GM23338 (cell line): ENCODE data around the gene U2SURP. TPM values are rescaled to one million over a fixed set of nuclear protein-coding genes. Genes with fewer than 3 reads are reported as not detected.

Experiments
- ATAC-seq: fragments of 200-7000 bp; cut with Tn5 transposase; 3 replicates; pipeline ENCODE4 v1.9.1; 2020
- DNase-seq: peaks from one replicate; pipeline ENCODE4 v3.0.0-alpha.2; 2015; ENCODE audit warnings: low spot score
- H2AFZ ChIP-seq: fragments of 200-600 bp; sonication (generic); 2 replicates; pipeline ENCODE4 v1.8.0; 2016; ENCODE audit warnings: antibody characterized with exemption, mild to moderate bottlenecking, moderate library complexity
- H3F3A ChIP-seq: fragments of 200-600 bp; sonication (generic); replicated peaks from 2 replicates; pipeline ENCODE4 v1.8.0; 2017; ENCODE audit warnings: antibody characterized with exemption, mixed run types, low read depth
- H3K27ac ChIP-seq: fragments of 200-600 bp; sonication (generic); 2 replicates; pipeline ENCODE4 v1.6.1; 2016; ENCODE audit warnings: low read depth
- H3K27me3 ChIP-seq: fragments of 200-600 bp; sonication (generic); 2 replicates; pipeline ENCODE4 v1.8.0; 2016; ENCODE audit warnings: mild to moderate bottlenecking, mixed run types, moderate library complexity; ENCODE audit not compliant: insufficient read depth
- H3K36me3 ChIP-seq: fragments of 200-600 bp; sonication (generic); 2 replicates; pipeline ENCODE4 v1.8.0; 2016; ENCODE audit warnings: mild to moderate bottlenecking; ENCODE audit not compliant: insufficient read depth
- H3K4me1 ChIP-seq: fragments of 200-600 bp; sonication (generic); 2 replicates; pipeline ENCODE4 v1.8.0; 2016; ENCODE audit warnings: mild to moderate bottlenecking, moderate library complexity; ENCODE audit not compliant: insufficient read depth
- H3K4me2 ChIP-seq: fragments of 200-600 bp; sonication (generic); 2 replicates; pipeline ENCODE4 v1.7.1; 2017; ENCODE audit warnings: mixed run types
- H3K4me3 ChIP-seq: fragments of 200-600 bp; sonication (generic); 2 replicates; pipeline ENCODE4 v1.6.1; 2016; ENCODE audit warnings: mixed run types
- H3K79me2 ChIP-seq: fragments of 200-600 bp; sonication (generic); replicated peaks from 2 replicates; pipeline ENCODE4 v1.8.0; 2017; ENCODE audit warnings: mild to moderate bottlenecking; ENCODE audit not compliant: insufficient read depth
- H3K9me2 ChIP-seq: fragments of 200-600 bp; sonication (generic); 2 replicates; pipeline ENCODE4 v1.8.0; 2017; ENCODE audit not compliant: insufficient read depth
- H4K20me1 ChIP-seq: fragments of 200-600 bp; sonication (generic); replicated peaks from 2 replicates; pipeline ENCODE4 v1.8.0; 2017; ENCODE audit warnings: mild to moderate bottlenecking; ENCODE audit not compliant: insufficient read depth
- H3K27ac Mint-ChIP-seq: 2 replicates; pipeline ENCODE4 v1.8.0; 2020; ENCODE audit warnings: inconsistent platforms, mild to moderate bottlenecking, moderate library complexity, mixed read lengths
- H3K27me3 Mint-ChIP-seq: 3 replicates; pipeline ENCODE4 v1.8.0; 2022; ENCODE audit warnings: low read depth, mild to moderate bottlenecking, moderate library complexity, mixed read lengths, inconsistent platforms; ENCODE audit not compliant: insufficient read depth, poor library complexity
- H3K36me3 Mint-ChIP-seq: 3 replicates; pipeline ENCODE4 v1.8.0; 2021; ENCODE audit warnings: low read depth, mild to moderate bottlenecking, inconsistent platforms, moderate library complexity, mixed read lengths
- H3K4me1 Mint-ChIP-seq: 3 replicates; pipeline ENCODE4 v1.8.0; 2020; ENCODE audit warnings: mild to moderate bottlenecking, inconsistent platforms, mixed read lengths
- H3K4me3 Mint-ChIP-seq: 3 replicates; pipeline ENCODE4 v1.8.0; 2021; ENCODE audit warnings: moderate library complexity, mild to moderate bottlenecking, inconsistent platforms, mixed read lengths
- H3K9me3 Mint-ChIP-seq: 3 replicates; pipeline ENCODE4 v1.8.0; 2020; ENCODE audit warnings: moderate library complexity, mild to moderate bottlenecking, inconsistent platforms, mixed read lengths
- CREB1 ChIP-seq: fragments of 250-450 bp; sonication (Bioruptor Pico); IDR thresholded peaks from 2 replicates; pipeline ENCODE4 v1.5.0; 2020; ENCODE audit warnings: low read depth, mild to moderate bottlenecking, moderate library complexity
- CTCF ChIP-seq, 2 experiments: fragments of 200-600 bp in 1 of 2; sonication (generic) in 1 of 2; conservative IDR thresholded peaks; 2 replicates each; pipeline versions ENCODE4 v1.5.1 to v1.6.1; 2016 to 2017; ENCODE audit warnings: antibody characterized with exemption in 2 of 2, low read depth in 2 of 2, mild to moderate bottlenecking in 2 of 2, moderate library complexity in 1 of 2
- ETS1 ChIP-seq: IDR thresholded peaks from 2 replicates; pipeline ENCODE4 v1.6.1; 2016; ENCODE audit warnings: antibody characterized with exemption
- EZH2 ChIP-seq: fragments of 200-600 bp; sonication (generic); IDR thresholded peaks from one replicate; pipeline ENCODE4 v1.8.0; 2017; ENCODE audit warnings: antibody characterized with exemption, mild to moderate bottlenecking, low read depth; ENCODE audit not compliant: unreplicated experiment
- EZH2phosphoT487 ChIP-seq: fragments of 200-600 bp; sonication (generic); IDR thresholded peaks from one replicate; pipeline ENCODE4 v1.8.1; 2018; ENCODE audit warnings: antibody characterized with exemption; ENCODE audit not compliant: unreplicated experiment
- JUNB ChIP-seq: IDR thresholded peaks from one replicate; pipeline ENCODE4 v1.6.1; 2016; ENCODE audit warnings: antibody characterized with exemption; ENCODE audit not compliant: unreplicated experiment
- NANOG ChIP-seq: IDR thresholded peaks from 2 replicates; pipeline ENCODE4 v1.6.1; 2016; ENCODE audit warnings: antibody characterized with exemption, borderline replicate concordance
- POLR2AphosphoS5 ChIP-seq: IDR thresholded peaks from 2 replicates; pipeline ENCODE4 v1.6.1; 2016; ENCODE audit warnings: antibody characterized with exemption, low read depth
- REST ChIP-seq: IDR thresholded peaks from one replicate; pipeline ENCODE4 v1.6.1; 2018; ENCODE audit warnings: antibody characterized with exemption; ENCODE audit not compliant: unreplicated experiment
- STAT1 ChIP-seq: IDR thresholded peaks from one replicate; pipeline ENCODE4 v1.6.1; 2016; ENCODE audit warnings: antibody characterized with exemption; ENCODE audit not compliant: unreplicated experiment
- ZNF114 ChIP-seq: fragments of 250-450 bp; sonication (Bioruptor Pico); IDR thresholded peaks from 2 replicates; pipeline ENCODE4 v1.5.0; 2020; ENCODE audit warnings: mild to moderate bottlenecking, moderate library complexity
- ZNF331 ChIP-seq: fragments of 250-450 bp; sonication (Bioruptor Pico); IDR thresholded peaks from 2 replicates; pipeline ENCODE4 v1.5.0; 2020; ENCODE audit warnings: low read depth, mild to moderate bottlenecking, moderate library complexity
- ZNF462 ChIP-seq: fragments of 250-450 bp; sonication (Bioruptor Pico); IDR thresholded peaks from 2 replicates; pipeline ENCODE4 v1.5.0; 2020; ENCODE audit warnings: mild to moderate bottlenecking, moderate library complexity
- polyA plus RNA-seq: library from polyadenylated mRNA; unstranded; fragments of >200 nt; fragmentation: Nextera tagmentation; extraction: Ambion mirVana; gene quantifications from 2 replicates; pipeline ENCODE4 v1.2.1, GENCODE V29; 2016
- total RNA-seq: library from RNA; depleted of rRNA; stranded (reverse); fragments of >200 nt; shearing (Covaris generic); gene quantifications from 2 replicates; pipeline ENCODE4 v1.2.3, GENCODE V29; 2014

Gene U2SURP
- total and polyA plus RNA-seq, 2 experiments from 2014 or later = 116 to 372 TPM

- H3K4me1 ChIP-seq = no peaks in the 10 kb centered on the region
These were observed 87.5 kb downstream of the U2SURP start for GRCh38 chr3:143088835-143089234.

More at GRCh38 chr3:143088835-143089234, 87.5 kb downstream of the U2SURP start:
- H3K36me3 Mint-ChIP-seq = peaks cover 18% of the 10 kb centered on the region
- Histone ChIP-seq H3K27ac (no peak overlapping the region), H3K4me3 (no peak overlapping the region), H4K20me1 (no peaks in the 10 kb centered on the region), H3K9me2 (no peaks in the 10 kb centered on the region), H3K36me3 (no peaks in the 10 kb centered on the region), H2AFZ (no peak overlapping the region), H3K4me2 (no peak overlapping the region), H3F3A (no peaks in the 10 kb centered on the region), H3K79me2 (no peaks in the 10 kb centered on the region), H3K27me3 (no peaks in the 10 kb centered on the region)
- ATAC-seq (no peak), DNase-seq (no peak)
- H3K27me3 Mint-ChIP-seq = peaks cover 7% of the 10 kb centered on the region
- no peak overlapping the region for H3K4me3 Mint-ChIP-seq
- TF ChIP-seq ZNF331 (CRISPR knock-in tag) (no peak), CTCF (conservative IDR thresholded peaks at IDR 0.05; ENCODE audit: low read depth in 2 of 2) (no peak), CREB1 (CRISPR knock-in tag) (no peak), EZH2phosphoT487 (no peak), STAT1 (no peak), ZNF114 (CRISPR knock-in tag) (no peak), POLR2AphosphoS5 (no peak), REST (no peak), EZH2 (no peak), JUNB (no peak), ETS1 (no peak), NANOG (no peak), ZNF462 (CRISPR knock-in tag) (no peak)
- no peak overlapping the region for H3K27ac Mint-ChIP-seq
- H3K9me3 Mint-ChIP-seq = peaks cover 34% of the 10 kb centered on the region
- peaks cover 2% of the 10 kb centered on the region; the same call in 1 of the 3 replicates for H3K4me1 Mint-ChIP-seq
